ENCODE measurements around the gene CLCA4. TPM values are rescaled to one million over a fixed set of nuclear protein-coding genes. Genes with fewer than 3 reads are reported as not detected.

The CLCA4 gene
- total RNA-seq (not detected), polyA plus RNA-seq (under 1 TPM in 1 of 2 donors, not detected in 1; 0.03 TPM)

GRCh38 chr1:86546787-86547221, at the start of gene CLCA4:
Gene CLCA4 (plus strand): TSS chr1:86547078. CDS start chr1:86547120, 42 bp downstream.
- DNase-seq (ENCODE audit: low spot score): no peak
- TF ChIP-seq YY1 (IDR thresholded peaks at IDR 0.05): no peak
- H3K27ac ChIP-seq (ENCODE audit: low read depth in 1 of 2, low read length in 2 of 2): no peak within 1 kb of the TSS
- 38% methylated on average over 2 of the region's 2 CpGs for WGBS
- H3K36me3 ChIP-seq (ENCODE audit: control insufficient read depth in 4 of 4, insufficient read depth in 3 of 4, low read depth in 1 of 4, low read length in 3 of 4): no peaks in the 10 kb centered on the region
- H3K4me3 ChIP-seq (ENCODE audit: low read depth in 1 of 3, low read length in 3 of 3): no peak within 1 kb of the TSS
- no peaks in the 10 kb centered on the region for H3K9me3 ChIP-seq (ENCODE audit: control insufficient read depth in 4 of 4, low read length in 3 of 4)
- H3K4me1 ChIP-seq (ENCODE audit: control insufficient read depth in 4 of 4, insufficient read depth in 4 of 4, low read length in 3 of 4): no peaks in the 10 kb centered on the region
- no peak within 1 kb of the TSS for H3K9ac ChIP-seq (ENCODE audit: low read depth in 1 of 2, low read length in 2 of 2)
- no peaks in the 10 kb centered on the region for H3K27me3 ChIP-seq (ENCODE audit: control insufficient read depth in 4 of 4, insufficient read depth in 4 of 4, low read length in 3 of 4)

GRCh38 chr1:86498281-86498680, 48.6 kb upstream of the CLCA4 start:
- 71% methylated on average over 3 of the region's 3 CpGs for WGBS
- no peaks in the 10 kb centered on the region for H3K9me3 ChIP-seq (ENCODE audit: control insufficient read depth in 4 of 4, low read length in 3 of 4)

GRCh38 chr1:86499987-86500593, 46.8 kb upstream of the CLCA4 start:
- Histone ChIP-seq H3K4me1 (ENCODE audit: control insufficient read depth in 4 of 4, insufficient read depth in 4 of 4, low read length in 3 of 4) (peaks cover 0 to 5% (median 2%) of the 10 kb centered on the region in 4 donors), H3K4me3 (ENCODE audit: low read depth in 1 of 3, low read length in 3 of 3) (no peak overlapping the region), H3K9ac (ENCODE audit: low read depth in 1 of 2, low read length in 2 of 2) (no peak overlapping the region), H3K27ac (ENCODE audit: low read depth in 1 of 2, low read length in 2 of 2) (no peak overlapping the region), H3K9me3 (ENCODE audit: control insufficient read depth in 4 of 4, low read length in 3 of 4) (no peaks in the 10 kb centered on the region), H3K27me3 (ENCODE audit: control insufficient read depth in 4 of 4, insufficient read depth in 4 of 4, low read length in 3 of 4) (no peaks in the 10 kb centered on the region), H3K36me3 (ENCODE audit: control insufficient read depth in 4 of 4, insufficient read depth in 3 of 4, low read depth in 1 of 4, low read length in 3 of 4) (no peaks in the 10 kb centered on the region)
- TF ChIP-seq GABPA (IDR thresholded peaks at IDR 0.05 in 1 of 2, conservative IDR thresholded peaks at IDR 0.05 in 1 of 2) (no peak), RXRA (IDR thresholded peaks at IDR 0.05) (no peak), HNF4G (IDR thresholded peaks at IDR 0.05) (no peak), CTCF (IDR thresholded peaks at IDR 0.05; ENCODE audit: low read depth, low read length, missing input control) (peak; percentile 82), RAD21 (IDR thresholded peaks at IDR 0.05) (peak; percentile 66 to 69), ZBTB33 (IDR thresholded peaks at IDR 0.05) (no peak)
- WGBS: 7% methylated on average over 3 of the region's 3 CpGs
- DNase-seq (ENCODE audit: low spot score): no peak

More at GRCh38 chr1:86498281-86498680, 48.6 kb upstream of the CLCA4 start:
- no peak overlapping the region for H3K9ac ChIP-seq (ENCODE audit: low read depth in 1 of 2, low read length in 2 of 2)
- H3K27me3 ChIP-seq (ENCODE audit: control insufficient read depth in 4 of 4, insufficient read depth in 4 of 4, low read length in 3 of 4): no peaks in the 10 kb centered on the region
- DNase-seq (ENCODE audit: low spot score): no peak
- H3K27ac ChIP-seq (ENCODE audit: low read depth in 1 of 2, low read length in 2 of 2): no peak overlapping the region
- no peak overlapping the region for H3K4me3 ChIP-seq (ENCODE audit: low read depth in 1 of 3, low read length in 3 of 3)
- TF ChIP-seq ATF3 (IDR thresholded peaks at IDR 0.05) (no peak), EGR1 (IDR thresholded peaks at IDR 0.05; ENCODE audit: low read depth in 2 of 2) (no peak), MAX (IDR thresholded peaks at IDR 0.05) (no peak), REST (IDR thresholded peaks at IDR 0.05) (no peak), HNF4G (IDR thresholded peaks at IDR 0.05) (no peak), HNF4A (conservative IDR thresholded peaks at IDR 0.05) (no peak), YY1 (IDR thresholded peaks at IDR 0.05) (no peak)
- peaks cover 0 to 5% (median 1%) of the 10 kb centered on the region in 4 donors for H3K4me1 ChIP-seq (ENCODE audit: control insufficient read depth in 4 of 4, insufficient read depth in 4 of 4, low read length in 3 of 4)
- no peaks in the 10 kb centered on the region for H3K36me3 ChIP-seq (ENCODE audit: control insufficient read depth in 4 of 4, insufficient read depth in 3 of 4, low read depth in 1 of 4, low read length in 3 of 4)
